ENCODE data around the gene KCNMA1. TPM values are rescaled to one million over a fixed set of nuclear protein-coding genes. Genes with fewer than 3 reads are reported as not detected.

KCNMA1 gene
- total and polyA plus RNA-seq, 10 of the 15 experiments (the other 5 are each of a cell fraction or from before 2014, with no cell fraction given): 8.5 to 77.0 (median 21.3) TPM

DNA sequence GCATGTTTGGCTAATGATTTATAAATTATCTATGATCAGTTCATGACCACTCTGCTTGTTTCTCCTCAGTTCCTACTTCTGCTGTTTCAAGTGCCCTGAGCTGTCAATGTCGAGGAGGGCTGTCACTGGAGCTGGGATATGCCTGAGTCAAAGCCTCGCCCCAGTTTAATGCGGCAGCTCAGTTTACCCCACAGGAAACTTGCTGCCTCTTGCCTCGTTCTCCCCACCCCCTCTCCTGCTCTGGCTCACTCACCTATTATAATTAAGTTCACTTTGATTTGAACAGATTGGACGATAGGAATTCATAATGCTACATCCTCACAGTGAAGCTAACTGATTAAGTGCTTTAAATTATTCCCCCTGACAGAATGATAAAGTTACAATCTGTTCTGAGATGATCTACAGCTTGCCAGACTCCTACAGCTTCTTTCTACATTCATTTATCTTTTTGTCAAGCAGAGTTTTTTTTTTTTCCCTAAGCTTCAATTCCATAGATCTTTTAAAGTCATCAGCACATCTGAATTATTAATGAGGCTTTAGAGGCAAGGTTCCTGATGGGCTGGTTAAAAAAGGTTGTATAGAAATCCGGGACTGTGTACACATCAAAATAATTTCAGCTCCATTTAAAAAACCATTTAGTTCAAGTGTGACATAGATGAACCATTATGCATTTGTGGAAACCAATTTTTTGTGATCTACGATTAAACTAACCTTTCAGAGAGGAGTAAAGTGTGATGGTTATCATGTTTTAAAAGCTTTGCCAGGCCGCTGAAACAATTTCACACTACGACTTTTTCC, 758.3 kb downstream of the KCNMA1 start:
- no peaks in the 10 kb centered on the region for H3K36me3 ChIP-seq (ENCODE audit: control insufficient read depth in 2 of 2, insufficient read depth in 2 of 2, low read length in 1 of 2)
- CTCF ChIA-PET: interaction anchor here (0.7 to 1.3 kb wide), 3 partner anchors 10 to 127 kb away, joined by 3 read pairs; no protein-coding TSS in a partner anchor
- no peak overlapping the region for H3K9ac ChIP-seq (ENCODE audit: control insufficient read depth, insufficient read depth, low read length)
- no peaks in the 10 kb centered on the region for H3K27me3 ChIP-seq (replicated peaks in 1 of 2; ENCODE audit: control insufficient read depth in 2 of 2, insufficient read depth in 2 of 2, low read length in 1 of 2)
- no TSS peak for BruUV-seq (replicated peaks)
- DNase-seq (ENCODE audit: low read depth, low spot score) (no peak), FAIRE-seq (no peak), ATAC-seq (no peak)
- peaks cover 5% of the 10 kb centered on the region; the same call in 1 of the 2 replicates for H3K4me1 ChIP-seq (ENCODE audit: control insufficient read depth, insufficient read depth, low read length)
- in situ Hi-C loops (cut with MboI) (no loop called here), intact Hi-C loops (cut with micrococcal nuclease; ENCODE audit: unreplicated experiment) (no loop called here)
- H3K9me3 ChIP-seq (replicated peaks; ENCODE audit: control insufficient read depth, insufficient read depth, low read length): no peaks in the 10 kb centered on the region
- RAD21 ChIA-PET (ENCODE audit: unreplicated experiment): interaction anchor here (1.4 kb wide), 1 partner anchor 19 kb away, joined by 3 read pairs; no protein-coding TSS in a partner anchor
- no peak overlapping the region for H3K4me2 ChIP-seq (ENCODE audit: control insufficient read depth, insufficient read depth)
- TF ChIP-seq STAT3 (IDR thresholded peaks at IDR 0.05; ENCODE audit: low read depth, low read length): no peak
- no peak for TF ChIP-seq RAD21 (IDR thresholded peaks at IDR 0.05; ENCODE audit: insufficient read depth, low read depth, low read length)
- no peak for TF ChIP-seq ATF7 (IDR thresholded peaks at IDR 0.05; ENCODE audit: low read depth)
- H3K4me3 ChIP-seq: no peak overlapping the region
- WGBS (ENCODE audit: insufficient coverage, insufficient replicate concordance, low lambda C conversion rate, missing lambda C conversion rate): 47% methylated on average over 9 of the region's 9 CpGs
- no peaks in the 10 kb centered on the region for H3K79me2 ChIP-seq (ENCODE audit: control insufficient read depth, insufficient read depth, low read length)
- SMC1A ChIA-PET (ENCODE audit: uncharacterized antibody, unreplicated experiment): interaction anchor here (0.7 to 1.2 kb wide), 5 partner anchors 12 to 136 kb away, joined by 3 to 4 read pairs (median 3); no protein-coding TSS in a partner anchor
- H3K27ac ChIP-seq (ENCODE audit: control insufficient read depth, insufficient read depth): no peak overlapping the region
- no peaks in the 10 kb centered on the region for H4K20me1 ChIP-seq (ENCODE audit: control insufficient read depth, insufficient read depth)
- POLR2A ChIA-PET: interaction anchor here (0.8 kb wide), 1 partner anchor 9 kb away, joined by 3 read pairs; no protein-coding TSS in a partner anchor
- no peak overlapping the region for H2AFZ ChIP-seq (ENCODE audit: control insufficient read depth, low read depth, low read length)

GRCh38 chr10:76878514-76878913, 759.1 kb downstream of the KCNMA1 start:
- no peak for FAIRE-seq

More at GRCh38 chr10:76878514-76878913, 759.1 kb downstream of the KCNMA1 start:
- TF ChIP-seq JUND (IDR thresholded peaks at IDR 0.05; ENCODE audit: low read depth, low read length): no peak
- no peak for TF ChIP-seq SRF (IDR thresholded peaks at IDR 0.05; ENCODE audit: low read depth in 2 of 2, low read length in 2 of 2)
- WGBS (ENCODE audit: insufficient coverage, insufficient replicate concordance, low lambda C conversion rate, missing lambda C conversion rate): 31% methylated on average over 3 of the region's 3 CpGs
- no peaks in the 10 kb centered on the region for H3K27me3 ChIP-seq (replicated peaks in 1 of 2; ENCODE audit: control insufficient read depth in 2 of 2, insufficient read depth in 2 of 2, low read length in 1 of 2)
- ChIA-PET CTCF (interaction anchor here (1.3 kb wide), 1 partner anchor 128 kb away, joined by 3 read pairs; no protein-coding TSS in a partner anchor), POLR2A (no interaction called here), RAD21 (ENCODE audit: unreplicated experiment) (interaction anchor here (1.4 kb wide), 1 partner anchor 20 kb away, joined by 3 read pairs; no protein-coding TSS in a partner anchor), SMC1A (ENCODE audit: uncharacterized antibody, unreplicated experiment) (interaction anchor here (0.9 to 1.1 kb wide), 2 partner anchors 11 to 59 kb away, joined by 3 to 4 read pairs; no protein-coding TSS in a partner anchor)
- no peak overlapping the region for H3K4me2 ChIP-seq (ENCODE audit: control insufficient read depth, insufficient read depth)
- H2AFZ ChIP-seq (ENCODE audit: control insufficient read depth, low read depth, low read length): no peak overlapping the region
- H3K79me2 ChIP-seq (ENCODE audit: control insufficient read depth, insufficient read depth, low read length): no peaks in the 10 kb centered on the region
- H4K20me1 ChIP-seq (ENCODE audit: control insufficient read depth, insufficient read depth): no peaks in the 10 kb centered on the region
- H3K4me3 ChIP-seq: no peak overlapping the region
- no peaks in the 10 kb centered on the region for H3K9me3 ChIP-seq (replicated peaks; ENCODE audit: control insufficient read depth, insufficient read depth, low read length)
- ATAC-seq: no peak
- no peaks in the 10 kb centered on the region for H3K36me3 ChIP-seq (ENCODE audit: control insufficient read depth in 2 of 2, insufficient read depth in 2 of 2, low read length in 1 of 2)
- intact Hi-C loops (cut with micrococcal nuclease; ENCODE audit: unreplicated experiment): no loop called here
- H3K9ac ChIP-seq (ENCODE audit: control insufficient read depth, insufficient read depth, low read length): no peak overlapping the region
- DNase-seq (ENCODE audit: low read depth, low spot score): no peak
- no TSS peak for BruUV-seq (replicated peaks)
- in situ Hi-C loops (cut with MboI): no loop called here
- no peak overlapping the region for H3K27ac ChIP-seq (ENCODE audit: control insufficient read depth, insufficient read depth)
- H3K4me1 ChIP-seq (ENCODE audit: control insufficient read depth, insufficient read depth, low read length): peaks cover 5% of the 10 kb centered on the region; the same call in 1 of the 2 replicates
